Measurements from ENCODE around the gene AP5Z1.

AP5Z1 gene, protein sequence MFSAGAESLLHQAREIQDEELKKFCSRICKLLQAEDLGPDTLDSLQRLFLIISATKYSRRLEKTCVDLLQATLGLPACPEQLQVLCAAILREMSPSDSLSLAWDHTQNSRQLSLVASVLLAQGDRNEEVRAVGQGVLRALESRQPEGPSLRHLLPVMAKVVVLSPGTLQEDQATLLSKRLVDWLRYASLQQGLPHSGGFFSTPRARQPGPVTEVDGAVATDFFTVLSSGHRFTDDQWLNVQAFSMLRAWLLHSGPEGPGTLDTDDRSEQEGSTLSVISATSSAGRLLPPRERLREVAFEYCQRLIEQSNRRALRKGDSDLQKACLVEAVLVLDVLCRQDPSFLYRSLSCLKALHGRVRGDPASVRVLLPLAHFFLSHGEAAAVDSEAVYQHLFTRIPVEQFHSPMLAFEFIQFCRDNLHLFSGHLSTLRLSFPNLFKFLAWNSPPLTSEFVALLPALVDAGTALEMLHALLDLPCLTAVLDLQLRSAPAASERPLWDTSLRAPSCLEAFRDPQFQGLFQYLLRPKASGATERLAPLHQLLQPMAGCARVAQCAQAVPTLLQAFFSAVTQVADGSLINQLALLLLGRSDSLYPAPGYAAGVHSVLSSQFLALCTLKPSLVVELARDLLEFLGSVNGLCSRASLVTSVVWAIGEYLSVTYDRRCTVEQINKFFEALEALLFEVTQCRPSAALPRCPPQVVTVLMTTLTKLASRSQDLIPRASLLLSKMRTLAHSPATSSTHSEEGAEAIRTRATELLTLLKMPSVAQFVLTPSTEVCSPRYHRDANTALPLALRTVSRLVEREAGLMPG

DNA sequence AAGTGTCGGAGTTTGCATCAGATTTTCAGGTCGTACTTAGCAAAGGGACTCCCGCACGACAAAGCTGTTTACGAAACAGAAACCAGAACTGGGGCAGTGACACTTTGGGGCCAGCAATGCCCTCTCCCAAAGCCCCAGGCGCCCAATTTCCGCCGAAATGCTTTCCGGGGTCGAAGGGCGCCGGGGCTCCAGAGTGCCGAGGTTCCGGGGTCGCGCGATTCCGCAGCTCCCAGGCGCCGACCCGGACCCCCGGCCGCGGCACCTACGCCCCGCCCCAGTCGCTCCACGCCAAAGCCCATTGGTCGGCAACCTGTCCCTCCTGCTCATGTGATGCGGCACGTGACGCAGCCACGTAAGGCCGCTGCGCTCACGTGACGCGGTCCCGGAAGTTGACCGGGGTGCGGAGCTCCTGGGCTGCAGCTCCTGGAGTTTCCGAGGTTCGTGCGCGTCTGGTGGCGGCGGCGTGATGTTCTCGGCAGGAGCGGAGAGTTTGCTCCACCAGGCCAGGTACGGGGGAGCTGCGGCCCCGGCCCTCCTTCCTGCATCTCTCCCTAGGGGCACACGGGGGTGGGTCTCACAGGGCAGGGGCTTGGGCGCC lies at the start of gene AP5Z1:
Gene AP5Z1, plus strand, starts transcription at position 374 of the 598 bp plus-strand sequence. Its CDS starts 93 bp downstream, at position 467.
- DNase-seq, result peak; percentile 99

DNA sequence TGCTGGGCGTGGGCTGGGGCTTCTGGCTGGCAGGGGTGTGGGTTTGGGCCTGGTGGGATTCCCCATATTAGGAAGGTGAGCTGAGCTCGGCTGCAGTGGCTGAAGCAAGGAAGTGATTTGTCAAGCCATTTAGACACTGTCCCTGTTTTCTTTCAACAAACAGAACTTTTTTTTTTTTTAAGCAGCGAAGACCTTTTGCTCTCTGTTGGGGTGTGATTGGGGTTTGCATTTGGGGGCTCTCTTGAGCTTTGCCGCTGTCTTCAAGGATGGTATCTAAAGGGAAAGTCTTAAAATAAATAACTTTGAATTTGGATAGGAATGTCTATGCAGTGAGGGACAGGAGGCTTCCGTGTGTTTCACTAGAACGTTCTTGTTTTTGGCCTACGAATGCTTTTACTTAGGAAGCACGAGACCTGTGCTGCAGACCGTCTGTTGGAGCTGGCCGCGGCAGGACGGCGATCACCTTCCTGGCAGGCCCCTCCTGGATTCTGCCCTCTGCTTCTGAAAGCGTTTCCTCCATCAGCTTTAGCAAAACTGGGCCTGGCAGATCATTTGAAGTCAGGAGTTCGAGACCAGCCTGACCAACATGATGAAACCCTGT lies 49.5 kb upstream of the AP5Z1 start:
- no peak for DNase-seq

DNA sequence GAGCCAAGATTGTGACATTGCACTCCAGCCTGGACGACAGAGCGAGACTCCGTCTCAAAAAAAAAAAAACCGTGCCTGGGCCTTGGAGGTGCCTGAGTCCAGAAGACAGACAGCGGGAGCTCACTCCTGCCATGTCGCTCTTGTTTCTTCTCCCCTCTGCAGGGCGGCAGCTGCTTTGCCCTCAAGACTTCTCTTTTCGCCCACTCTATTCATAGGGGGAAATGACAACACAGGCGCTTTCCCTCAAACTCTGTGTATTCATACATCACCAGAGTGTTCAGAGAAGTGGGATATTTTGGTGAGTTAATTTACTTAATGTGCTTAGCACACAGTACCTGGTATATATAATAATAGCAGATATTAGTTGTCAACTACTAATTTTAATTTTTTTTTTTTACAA lies 48.9 kb upstream of the AP5Z1 start:
- peak; percentile 79 for DNase-seq

DNA sequence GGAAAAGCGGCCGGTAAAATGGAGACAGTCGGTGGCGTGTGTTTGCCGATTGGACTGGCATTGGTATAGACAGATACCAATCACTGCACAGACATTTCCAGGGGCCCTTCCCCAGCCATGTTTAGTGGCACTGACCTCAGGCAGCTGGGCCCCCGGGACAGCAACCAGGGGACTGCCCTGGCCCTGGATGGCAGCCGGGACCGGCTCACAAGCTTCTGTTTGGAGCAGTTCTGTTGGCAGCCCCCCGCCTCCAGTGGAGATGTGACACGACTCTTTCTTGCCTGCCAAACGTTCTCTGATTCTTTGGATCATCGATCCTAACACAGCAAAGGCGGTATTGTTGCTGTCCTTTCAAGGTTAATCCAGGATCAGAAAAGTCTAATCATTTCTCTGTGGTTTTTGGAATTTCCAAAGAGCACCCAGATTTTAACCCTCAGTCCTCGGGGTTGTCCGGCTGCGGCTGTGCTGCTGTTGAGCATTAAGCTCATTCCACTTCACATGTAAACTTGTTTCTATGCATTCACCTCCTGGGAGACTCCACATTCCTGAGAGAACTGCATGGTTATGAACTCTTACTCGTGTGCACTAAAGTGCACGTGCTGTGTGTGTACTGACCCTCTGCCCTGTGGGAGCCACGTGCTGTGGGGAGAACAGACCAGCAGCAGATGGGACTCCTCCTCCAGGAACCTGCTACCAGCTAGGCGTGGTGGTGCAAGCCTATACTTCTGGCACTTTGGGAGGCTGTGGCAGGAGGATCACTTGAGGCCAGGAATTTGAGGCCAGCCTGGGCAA lies 47.3 kb upstream of the AP5Z1 start:
- DNase-seq, result no peak

DNA sequence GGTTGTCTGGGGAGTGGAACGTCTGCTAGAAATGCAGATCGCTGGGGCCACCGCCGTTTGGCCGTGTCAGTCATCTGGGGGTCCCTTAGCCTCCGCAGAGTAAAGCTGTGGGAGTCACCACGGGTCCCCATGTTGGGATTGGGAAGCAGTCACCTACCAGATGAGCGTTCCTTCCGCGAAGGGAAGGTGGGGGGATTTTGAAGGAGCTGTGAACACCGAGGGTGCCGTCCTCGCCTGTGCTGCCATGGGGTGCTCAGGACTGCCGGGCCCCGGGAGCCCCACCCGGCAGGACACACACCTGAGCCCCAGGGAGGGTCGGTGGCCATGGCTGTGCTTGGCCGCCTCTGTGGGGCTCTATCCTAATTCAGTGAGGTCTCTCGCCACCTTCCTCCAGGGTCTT lies 46.2 kb upstream of the AP5Z1 start:
- DNase-seq, result no peak

DNA sequence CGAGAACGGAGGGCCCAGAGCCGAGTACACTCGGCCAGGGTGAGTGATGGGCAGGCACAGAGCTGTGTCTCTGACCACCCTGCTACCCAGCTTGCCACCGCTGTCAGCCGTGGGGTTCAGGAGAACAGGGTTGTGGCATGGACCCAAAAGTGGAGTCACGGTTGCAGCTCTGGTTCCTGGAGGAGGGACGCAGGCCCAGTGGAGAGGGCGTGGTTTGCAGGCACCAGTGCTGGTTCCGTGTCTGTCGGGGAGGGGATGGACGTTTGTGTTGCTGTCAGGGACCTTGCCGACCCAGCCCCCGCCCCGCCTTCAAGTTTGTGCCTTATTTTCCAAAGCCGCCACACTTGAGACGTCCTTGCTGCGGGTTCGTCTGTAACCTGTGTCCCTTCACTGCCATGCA lies 45.1 kb upstream of the AP5Z1 start:
- DNase-seq, result no peak

DNA sequence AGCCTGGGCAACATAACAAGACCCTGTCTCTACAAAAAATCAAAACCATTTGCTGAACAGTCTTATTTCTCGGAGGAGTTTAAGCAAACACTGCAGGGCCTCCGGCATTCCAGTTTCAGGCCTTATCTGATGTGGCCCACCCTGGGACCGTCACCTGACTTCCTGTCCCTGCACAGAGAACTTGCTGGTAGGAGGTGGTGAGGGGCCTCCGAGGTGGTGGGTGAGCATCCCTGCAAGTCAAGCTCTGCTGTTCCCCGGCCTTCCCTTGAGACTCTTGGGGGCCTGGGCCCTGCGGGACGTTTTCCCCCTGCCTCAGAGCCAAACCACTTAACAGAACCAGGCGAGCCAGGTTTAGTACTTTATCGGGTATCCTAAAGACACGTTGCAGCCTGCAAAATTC lies 44.5 kb upstream of the AP5Z1 start:
- DNase-seq, result no peak

DNA sequence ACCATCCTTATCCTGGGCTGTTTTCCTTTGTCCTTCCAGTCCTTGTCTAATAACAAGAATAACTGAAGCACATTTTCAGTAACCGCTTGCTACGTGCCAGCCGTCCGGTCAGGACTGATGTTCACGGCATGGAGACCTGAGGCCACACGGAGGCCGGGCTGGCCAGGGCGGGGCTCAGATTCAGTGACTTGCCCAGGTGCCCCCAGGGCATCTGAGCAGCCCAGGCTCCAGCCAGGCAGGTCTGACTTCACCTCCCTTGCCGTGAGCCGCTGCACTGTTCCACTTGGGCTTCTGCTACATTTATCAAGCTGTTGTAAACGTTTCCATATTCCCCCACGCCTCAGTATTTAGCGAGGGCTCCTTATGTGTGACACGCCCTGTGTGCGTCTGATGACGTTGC lies 43.6 kb upstream of the AP5Z1 start:
- no peak for DNase-seq

DNA sequence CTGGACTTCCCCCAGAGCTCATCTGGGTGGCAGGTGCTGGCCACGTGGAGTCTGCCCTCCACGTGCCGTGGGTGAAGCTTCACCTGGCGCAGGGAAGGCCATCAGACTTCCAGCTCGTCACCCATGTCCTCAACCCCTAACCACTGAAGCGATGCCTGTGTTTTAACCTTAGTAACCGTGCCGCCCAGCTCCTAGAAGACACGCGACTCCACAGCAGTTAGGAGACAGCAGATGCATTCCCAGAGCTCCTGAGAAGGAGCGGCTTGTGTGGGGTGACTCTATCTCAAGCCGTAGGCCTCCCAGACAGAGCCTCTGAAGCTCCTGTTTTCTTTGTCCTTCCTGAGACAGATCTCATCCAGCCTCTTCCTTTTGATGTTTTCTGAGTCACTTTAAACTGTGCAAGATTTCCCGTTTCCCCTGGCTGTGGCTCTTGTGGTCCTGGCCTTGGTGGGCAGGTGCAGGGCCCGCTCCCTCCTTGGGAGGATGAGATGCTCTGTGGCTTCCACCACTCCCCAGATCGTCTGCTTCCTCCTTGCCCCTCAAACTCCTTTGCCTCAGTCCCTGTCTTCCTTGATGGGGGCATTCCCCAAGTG lies 41.4 kb upstream of the AP5Z1 start:
- DNase-seq, result no peak

DNA sequence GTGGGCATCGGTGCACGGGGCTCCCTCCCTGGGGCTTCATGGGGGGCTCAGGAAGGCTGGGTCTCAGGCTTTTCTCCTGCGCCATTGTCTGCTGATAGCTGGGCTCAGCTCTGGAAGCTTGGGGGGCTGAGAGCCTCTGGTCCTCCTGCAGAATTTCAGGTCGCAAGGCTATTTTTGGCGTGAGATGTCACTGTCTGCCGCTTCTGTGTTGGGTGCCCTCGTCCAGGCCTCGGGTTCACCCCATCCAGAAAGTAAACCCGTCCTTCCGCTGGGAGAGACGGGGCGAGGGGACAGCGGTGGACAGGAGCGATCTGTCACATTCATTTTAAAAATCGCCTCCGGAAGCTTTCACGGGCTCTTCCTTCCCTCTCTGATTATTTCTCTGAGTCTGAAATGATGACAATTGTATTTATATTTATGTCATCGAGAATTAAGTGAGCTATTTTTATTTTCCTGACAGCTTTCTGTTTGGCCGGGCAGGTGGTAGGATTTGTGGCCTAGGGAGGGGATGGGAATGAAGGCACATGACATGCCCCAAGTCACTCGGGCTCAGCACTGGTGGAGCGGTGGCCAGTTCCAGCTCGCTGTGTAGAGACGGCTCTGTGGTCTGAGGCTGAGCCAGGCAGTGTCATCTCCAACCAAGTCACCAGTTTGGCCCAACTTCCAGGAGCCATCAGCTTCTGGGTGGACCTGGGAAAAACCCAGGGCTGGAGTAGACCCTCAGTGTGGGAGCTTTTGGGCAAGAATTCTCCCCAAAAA lies 40.7 kb upstream of the AP5Z1 start:
- no peak for DNase-seq

DNA sequence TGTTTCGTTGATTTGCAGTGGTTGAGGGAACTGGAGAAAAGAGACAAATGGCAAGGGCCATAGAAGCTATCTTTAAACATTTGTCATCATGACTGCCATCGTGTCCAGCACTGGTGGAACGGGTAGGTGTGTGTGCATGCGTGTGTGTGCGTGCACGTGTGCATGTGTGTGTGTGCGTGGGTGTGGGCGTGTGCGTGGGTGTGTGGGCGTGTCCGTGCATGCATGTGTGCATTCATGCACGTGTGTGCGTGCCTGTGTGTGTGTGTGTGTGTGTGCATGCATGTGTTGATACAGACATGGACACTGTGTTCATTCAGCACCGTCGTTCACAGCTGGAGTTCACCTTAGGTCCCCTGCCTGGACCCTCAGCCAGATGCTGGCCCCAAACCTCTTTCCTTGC lies 38.1 kb upstream of the AP5Z1 start:
- DNase-seq, result no peak

DNA sequence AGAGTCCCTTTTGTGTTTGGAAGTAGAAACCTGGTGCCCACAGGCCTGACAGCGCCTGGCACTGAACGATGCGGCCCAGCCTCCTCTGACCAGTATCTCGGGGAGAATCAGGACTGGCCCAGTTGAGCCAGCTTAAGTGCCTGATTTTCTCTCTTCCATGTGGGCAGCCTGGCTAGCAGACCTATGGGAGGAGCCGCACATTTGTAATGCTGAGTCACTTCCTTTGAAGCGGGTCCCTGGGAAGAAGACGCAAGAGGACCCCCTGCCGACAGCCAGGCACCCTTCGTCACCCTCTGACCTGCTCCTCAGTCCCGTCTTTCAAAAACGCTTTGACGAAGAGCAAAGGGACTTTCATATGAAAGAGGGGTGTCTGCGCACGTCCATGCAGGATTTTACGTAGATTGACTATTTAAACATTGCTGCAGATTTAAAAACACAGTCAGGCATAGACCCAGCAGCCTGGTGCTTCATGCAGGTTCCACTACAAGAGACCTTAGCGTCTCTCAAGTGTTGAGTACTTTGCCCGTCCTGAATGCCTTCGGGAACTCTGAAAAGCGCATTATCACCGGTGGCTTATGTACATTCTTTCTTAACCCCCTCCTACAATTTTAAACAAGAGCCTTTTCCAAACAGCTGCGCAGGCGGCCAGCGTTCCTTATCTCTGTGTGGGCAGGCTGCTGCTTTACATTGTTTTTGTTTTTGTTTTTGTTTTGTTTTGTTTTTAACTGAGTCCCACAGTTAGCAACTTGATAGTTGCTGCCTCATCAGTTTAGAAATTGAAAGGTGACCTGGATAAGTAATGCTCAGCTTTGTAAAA lies 36.5 kb upstream of the AP5Z1 start:
- DNase-seq, result peak; percentile 88

DNA sequence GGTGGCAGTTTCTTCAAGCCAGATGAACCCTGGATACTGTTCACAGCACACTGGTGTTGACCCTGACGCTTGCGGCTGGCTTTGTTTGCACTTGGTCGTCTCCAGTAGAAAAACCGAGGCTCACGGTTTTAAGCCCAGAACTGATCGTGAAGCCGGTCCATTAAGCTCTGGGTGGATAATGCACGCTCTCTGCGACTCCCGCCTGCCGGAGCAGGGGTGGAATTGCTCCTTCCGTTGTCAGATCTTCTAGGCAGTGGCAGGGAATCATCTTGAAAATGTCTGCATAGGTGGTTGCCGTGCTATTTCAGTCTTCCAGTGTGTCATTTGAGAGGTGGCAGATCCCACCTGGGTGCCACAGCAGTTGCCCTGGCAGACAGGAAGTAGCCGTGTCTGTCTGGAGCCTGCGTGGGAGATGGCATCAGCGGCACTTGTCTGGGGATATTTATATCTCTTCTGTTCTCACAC lies 35.9 kb upstream of the AP5Z1 start:
- DNase-seq, result peak; percentile 14

DNA sequence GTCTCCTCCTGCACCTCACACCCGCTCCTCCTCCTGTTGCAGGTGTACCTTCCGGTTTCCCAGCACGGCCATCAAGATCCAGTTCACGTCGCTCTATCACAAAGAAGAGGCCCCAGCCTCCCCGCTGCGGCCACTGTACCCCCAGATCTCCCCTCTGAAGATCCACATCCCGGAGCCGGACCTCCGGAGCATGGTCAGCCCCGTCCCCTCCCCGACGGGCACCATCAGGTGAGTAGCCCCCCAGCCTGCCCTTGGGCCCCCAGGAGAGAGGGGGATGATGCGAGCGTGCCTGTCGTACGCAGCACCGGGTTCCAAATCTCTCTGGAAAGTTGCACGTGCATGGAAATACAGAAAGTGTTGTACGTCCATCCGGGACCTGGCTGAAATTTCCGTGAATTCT lies 34.6 kb upstream of the AP5Z1 start:
- DNase-seq, result no peak

DNA sequence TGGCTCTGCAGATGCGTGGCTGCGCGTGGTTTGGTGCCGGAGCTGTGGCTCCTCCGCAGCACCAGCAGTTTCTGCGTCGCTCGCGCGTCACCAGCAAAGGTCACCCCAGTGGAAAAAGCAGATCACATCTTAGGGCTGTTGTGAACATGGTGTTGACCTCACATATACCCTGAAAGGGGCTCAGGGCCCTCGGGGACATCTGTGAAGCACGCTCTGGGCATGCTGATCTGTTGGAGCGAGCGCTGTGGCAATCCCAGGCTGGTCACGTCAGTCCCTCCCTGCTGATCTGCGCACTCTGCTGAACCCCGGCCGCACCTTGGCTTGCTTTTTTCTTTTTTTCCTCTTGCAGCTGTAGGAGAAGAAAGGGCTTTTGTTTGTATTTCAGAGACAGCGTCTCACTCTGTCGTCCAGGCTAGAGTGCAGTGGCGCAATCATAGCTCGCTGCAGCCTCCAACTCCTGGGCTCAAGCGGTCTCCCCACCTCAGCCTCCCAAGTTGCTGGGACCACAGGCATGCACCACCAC lies 33.3 kb upstream of the AP5Z1 start:
- no peak for DNase-seq

DNA sequence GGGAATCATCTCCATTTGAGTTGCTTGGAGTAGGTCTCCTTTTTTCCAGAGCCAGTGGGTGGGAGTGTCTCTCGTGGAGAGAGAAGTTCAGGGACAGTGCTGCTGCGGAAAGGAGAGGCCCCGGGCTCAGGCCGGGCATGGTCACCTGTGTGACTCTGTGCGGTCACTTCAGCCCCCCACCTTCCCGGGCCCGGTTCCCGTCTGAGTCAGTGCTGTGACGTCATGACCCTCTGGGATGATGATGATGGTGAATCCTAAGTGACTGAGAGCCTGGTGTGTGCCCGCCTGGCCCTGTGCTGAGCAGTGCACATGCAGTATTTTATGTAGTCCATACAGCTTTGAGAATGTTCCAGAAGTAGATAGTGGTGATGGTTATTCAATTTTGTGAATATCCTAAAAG lies 32.6 kb upstream of the AP5Z1 start:
- DNase-seq, result no peak

DNA sequence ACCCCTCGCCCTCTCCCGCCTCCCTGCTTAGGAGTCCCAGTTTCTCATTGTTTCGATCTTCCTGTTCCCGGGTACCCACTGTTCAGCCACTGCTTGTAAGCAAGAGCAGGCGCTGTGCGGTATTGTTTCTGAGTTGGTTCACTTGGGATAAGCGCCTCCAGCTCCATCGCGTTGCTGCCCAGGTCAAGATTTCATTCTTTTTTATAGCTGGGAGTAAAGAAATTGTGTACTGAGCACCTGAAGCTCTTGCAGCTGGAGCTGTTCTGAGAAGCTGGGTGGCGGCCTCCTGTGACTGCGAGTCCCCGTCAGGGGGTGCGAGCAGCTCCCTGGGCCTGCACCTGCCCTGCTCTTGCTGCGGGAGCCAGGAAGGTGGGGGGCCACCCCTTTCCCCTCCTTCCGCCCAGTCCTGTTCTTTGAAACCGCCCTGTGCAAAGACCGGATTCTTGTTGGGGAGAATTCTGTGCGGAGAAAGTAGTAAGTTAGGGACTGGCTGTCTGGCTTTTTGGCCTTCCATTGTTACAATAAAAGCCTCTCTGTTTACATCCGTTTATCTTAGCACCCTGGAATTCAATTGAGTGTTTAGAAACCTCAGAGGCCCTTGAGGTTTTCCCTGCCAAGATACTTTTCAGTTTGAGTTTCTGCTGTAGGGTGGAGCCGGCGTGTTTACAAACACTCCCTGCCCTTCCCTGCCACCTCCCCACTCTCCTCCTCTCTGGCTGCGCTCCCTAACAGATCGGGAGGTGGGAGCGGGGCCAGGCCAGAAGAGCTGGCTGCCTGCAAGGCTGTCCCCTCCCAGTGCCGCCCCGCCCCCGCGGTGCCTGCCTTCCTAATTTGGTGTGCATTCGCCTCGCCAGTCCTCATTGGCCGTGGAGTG lies 30.8 kb upstream of the AP5Z1 start:
- DNase-seq, result peak; percentile 93

DNA sequence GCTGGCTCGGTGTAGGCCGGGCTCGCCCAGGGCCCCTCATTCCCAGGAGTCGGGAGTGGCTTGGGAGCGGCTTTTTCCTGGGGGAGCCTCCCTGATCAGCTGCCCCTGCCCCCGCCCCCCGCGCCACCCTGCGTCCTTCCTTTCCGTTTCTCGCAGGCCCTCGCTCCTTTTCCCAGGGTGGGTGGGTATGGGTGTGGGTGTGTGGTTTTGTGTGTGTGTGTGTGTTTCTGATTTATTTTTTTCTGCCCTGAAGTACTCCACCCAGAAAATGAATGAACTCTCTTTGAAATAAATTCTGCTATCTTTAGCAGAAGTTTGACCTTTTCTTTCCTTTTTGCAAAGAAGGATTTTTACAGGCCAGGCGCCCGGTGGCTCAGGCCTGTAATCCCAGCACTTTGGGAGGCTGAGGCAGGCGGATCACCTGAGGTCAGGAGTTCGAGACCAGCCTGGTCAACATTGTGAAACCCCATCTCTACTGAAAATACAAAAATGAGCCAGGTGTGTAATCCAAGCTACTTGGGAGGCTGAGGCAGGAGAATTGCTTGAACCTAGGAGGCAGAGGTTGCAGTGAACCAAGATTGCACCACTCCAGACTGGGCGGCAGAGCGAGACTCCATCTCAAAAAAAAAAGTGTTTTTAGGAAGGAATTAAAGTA lies 30.0 kb upstream of the AP5Z1 start:
- no peak for DNase-seq
